Stimulated activated CD8-positive, alpha-beta memory T cell treated with anti-CD3 and anti-CD28 coated beads, Interleukin-4, amount 100 ng/mL, for 4 hours (primary cell): ENCODE data around the gene APRT.

Experiments used
- DNase-seq, 2 donors: peaks; one replicate each; pipeline ENCODE4 v3.0.0-alpha.2; 2020; ENCODE audit warnings: low read depth in 2 of 2, low spot score in 1 of 2

The APRT gene, protein sequence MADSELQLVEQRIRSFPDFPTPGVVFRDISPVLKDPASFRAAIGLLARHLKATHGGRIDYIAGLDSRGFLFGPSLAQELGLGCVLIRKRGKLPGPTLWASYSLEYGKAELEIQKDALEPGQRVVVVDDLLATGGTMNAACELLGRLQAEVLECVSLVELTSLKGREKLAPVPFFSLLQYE

DNA sequence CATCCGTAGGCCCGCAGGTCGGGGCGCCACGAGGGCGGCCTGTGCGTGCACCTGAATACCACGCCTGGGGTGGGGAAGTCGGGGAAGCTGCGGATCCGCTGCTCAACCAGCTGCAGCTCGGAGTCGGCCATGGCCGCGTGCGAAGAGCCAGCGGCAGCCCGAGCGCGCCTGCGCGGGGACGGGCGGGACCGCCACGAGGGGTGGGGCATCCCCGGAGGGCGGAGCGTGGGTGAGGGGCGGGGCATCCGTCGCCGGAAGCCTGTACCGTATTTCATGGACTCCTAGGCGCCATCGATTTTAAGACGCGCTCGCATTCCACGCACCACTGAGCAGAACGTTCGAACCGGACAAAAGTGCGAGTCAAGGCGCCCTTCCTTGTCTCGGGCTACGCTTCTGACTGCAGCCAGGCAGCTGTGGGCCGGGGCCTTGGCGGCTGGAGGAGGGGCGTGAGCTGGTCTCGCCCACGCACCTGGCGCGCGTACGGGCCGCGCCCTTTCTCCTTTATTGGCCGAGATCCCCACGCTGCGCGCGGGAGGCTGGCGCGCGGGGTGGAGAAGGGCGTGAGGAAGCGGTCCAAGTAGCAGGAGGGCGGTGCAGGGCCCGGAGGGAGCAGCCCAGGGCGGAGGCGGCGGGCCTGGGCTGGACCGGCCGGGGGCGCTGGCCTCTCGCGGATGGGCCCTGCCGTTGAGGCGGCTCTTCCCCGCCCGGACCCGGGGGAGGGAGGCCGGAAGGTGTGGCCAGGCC, at the start of gene APRT:
APRT (minus strand) TSS at position 160 of the 744 bp plus-strand sequence; CDS start at position 131, 29 bp downstream.
- peak; percentile 93 to 94 for DNase-seq

DNA sequence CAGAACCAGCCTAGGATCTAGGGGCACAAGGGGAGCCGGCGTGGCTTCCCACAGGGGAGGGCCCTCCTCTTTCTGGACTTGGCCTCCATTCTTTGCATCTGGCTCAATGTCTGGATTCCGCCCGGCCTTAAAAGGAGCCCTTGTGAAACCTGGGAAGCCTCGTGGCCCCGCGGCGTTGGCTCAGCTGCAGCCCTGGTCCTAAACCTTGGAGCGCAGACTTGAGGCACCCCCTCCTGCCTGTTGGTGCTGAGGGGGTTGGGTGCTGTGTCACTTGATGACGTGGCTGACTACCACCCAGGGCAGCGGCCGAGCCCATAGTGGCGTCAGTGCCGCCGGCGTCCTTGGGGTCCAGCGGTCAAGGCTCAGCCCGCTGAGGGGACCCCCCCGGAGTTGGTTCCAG, 49.6 kb upstream of the APRT start:
- no peak for DNase-seq

DNA sequence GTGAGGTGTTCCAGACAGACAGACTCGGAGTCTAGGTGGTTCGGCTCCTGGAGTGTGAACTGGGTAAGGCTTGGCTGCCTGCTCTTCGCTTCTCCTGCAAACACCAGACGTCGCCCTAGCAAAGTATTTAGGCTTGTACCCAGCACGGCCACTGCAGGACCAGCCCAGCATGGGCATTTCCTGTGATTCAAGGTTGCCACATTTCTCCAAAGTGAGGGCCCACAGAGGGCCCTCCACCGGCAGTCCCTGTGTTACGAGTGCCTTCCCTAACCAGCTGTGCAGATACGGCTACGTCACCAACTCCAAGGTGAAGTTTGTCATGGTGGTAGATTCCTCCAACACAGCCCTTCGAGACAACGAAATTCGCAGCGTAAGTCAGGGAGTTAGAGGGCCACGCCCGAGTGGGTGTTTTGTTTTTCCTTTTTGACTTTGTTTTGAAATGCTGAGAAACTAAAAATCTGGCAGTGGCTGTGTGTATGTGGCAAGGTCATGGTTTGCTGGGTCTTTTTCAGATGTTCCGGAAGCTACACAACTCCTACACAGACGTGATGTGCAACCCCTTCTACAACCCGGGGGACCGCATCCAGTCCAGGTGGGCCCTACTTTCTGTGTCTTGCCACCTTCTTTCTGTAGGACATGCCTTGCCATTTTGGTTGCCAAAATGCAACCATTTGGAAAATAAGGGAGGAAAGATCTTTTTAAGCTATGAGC, 47.8 kb upstream of the APRT start:
- no peak for DNase-seq

- peak; percentile 38 to 55 for DNase-seq
Observed at GRCh38 chr16:88857728-88858339, 46.1 kb upstream of the APRT start.

DNA sequence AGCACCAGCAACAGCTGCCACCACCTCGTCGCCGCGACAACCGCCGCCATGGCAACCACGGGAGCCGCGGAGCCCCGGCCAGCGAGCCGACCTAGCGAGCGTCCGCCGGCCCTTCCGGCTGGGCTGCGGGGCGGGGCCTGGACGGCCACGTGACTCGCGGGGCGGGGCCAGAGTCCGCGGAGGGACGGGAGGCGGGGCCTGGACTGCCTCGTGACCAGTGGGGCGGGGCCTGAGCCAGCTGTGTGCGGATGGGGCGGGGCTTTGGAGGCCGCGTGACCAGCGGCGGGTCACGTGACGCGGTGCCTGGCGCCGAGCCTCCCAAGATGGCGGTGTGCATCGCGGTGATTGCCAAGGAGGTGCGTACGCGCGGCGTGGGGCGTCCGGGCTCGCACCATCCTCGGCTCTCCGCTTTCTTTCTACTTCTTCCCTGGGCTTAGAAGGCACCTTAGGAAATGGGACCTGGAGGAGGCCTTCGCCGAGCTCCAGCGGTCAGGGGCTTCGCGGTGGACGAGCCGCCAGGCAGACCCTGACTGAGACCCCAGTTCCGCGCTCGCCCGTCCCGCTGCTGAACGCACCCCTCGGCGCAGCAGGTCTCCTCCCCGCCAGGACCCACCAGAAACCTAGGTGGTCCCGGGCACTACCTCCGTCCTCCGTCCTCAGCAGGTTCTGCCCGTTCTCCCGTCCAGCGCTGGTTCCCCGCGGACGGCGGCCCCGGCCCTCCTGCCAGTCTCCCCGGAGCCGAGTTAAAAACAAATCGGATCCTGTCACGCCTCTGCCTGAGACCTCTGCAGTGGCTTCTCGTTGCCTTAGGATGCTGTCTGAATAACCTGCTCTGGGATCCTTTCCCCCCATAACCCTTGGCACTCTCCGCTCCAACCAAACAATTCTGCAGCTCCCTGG, 45.4 kb upstream of the APRT start, which contains the start of the genes GALNS and TRAPPC2L:
GALNS (minus strand) TSS at position 120 of the 900 bp plus-strand sequence; CDS start at position 50, 70 bp downstream.
TRAPPC2L (plus strand) TSS at position 300 of the 900 bp plus-strand sequence; CDS start at position 324, 24 bp downstream.
- peak; percentile 97 to 99 for DNase-seq

DNA sequence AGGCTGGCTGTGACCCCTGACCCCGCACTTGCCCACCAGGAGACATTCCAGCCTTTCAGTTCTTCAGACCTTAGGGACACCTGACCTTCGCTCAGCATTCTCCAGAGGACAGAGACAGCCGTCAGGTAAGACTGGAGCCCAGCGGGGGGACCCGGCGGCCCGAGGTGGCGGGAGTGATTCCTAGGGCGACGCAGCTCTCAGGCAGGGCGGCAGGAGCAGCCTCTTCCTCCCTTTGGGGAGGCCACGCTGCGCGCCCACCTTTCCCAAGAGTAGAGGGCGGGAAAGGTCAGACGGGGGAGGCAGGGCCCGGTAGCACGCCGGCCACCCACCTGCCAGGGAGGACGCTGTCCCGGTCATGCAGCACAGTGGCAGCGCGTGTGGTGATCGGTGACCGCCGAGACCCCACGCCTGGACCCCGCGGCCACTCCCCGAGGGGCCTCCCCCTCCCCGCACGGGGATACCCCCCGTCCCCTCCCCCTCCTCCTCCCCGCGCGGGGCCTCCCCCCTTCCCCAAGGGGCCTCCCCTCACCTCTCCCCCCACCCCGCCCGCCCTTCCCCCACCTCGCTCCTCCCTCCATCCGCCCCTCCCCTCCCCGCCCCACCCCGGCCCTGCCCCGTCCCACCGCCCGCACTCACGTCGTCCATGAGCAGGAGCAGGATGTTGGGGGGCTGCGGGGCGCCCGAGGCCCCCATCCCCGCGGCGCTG, 44.5 kb upstream of the APRT start:
- DNase-seq, result no peak

- no peak for DNase-seq
Observed at GRCh38 chr16:88855736-88856121, 44.0 kb upstream of the APRT start.

DNA sequence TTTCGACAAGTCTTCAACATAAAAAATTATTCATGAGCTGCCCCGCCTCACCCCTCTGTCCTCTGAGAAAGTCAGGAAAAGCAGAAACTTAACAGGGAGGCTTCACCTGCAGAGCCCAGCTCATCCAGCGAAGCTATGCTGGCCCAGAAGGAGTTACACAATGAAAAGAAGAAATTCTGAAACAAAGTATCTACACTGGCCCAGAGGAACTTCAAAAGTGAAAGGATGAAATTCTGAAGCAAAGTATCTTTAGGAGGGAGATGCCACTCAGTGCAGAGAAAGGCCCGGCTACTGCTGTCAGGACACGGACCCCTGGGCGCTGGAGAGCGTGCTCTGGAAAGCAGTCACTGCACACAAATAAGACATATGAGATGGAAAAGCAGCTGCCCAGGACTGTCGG, 43.4 kb upstream of the APRT start:
- DNase-seq, result no peak

DNA sequence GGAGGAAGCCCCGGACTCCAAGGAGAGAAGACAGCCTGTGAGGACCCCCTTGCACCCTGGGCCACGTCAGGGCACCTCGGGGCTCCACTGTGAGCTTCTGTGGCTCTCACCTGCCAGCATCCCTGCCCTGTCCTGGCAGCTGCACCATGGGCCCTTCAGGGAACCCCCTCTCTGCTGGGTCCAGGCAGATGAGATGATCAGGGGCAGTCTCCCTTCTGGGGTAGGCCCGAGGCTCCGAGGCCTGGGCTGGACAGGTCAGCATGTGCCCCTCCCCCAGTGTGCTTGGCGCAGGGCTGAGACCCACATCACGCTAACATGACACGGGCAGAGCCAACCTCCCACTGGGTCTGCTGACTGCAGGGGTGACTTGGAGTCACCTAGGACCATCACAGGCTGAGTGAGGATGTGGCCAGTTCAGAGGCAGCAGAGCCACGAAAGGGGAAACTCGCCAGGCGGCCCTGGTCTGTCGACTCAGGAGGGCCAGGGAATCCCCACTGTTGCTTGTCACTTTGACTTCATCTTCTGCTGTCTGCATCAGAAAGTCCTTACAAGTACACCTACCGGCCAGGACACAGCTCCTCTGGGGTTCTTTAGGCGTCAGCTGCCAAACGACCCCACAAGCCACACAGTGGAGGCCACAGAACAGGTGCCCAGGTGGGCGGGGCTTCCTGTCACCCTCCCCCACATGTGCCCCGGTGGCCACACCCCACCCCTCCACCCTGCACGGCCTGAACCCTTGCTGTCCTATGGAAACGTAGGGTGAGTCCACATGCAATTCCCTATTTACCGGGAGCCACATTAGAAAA, 42.8 kb upstream of the APRT start:
- no peak for DNase-seq

DNA sequence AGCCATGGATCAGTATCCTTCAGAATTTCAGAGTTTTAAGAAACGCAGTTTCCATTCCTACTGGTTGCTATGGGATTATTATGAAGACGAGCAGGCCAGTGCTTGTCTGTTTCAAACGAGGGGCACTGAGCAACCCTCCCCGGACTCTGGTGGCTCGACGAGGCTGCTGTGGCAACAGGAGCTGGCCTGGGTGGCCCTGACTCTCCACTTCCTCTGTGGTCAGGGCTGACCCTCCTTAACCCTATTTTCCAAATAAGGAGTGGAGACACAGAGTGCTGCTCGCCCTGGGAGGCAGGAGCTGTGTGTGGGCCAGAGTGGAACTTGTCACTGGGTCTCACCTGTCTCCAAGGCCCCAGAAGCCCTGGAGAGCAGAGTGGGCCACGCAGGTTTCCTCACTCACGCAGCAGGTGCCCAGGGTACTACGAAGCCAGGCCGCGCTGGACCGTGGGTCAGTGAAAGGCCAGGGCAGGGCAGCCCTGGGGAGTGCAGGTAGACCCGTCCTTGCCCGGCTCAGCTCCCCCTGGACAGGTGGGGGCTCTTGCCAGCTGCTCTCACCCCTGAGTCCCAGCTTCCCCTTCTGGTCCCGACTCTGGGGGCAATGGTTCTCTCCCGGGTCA, 41.7 kb upstream of the APRT start:
- DNase-seq, result no peak

GRCh38 chr16:88851616-88852015, 39.9 kb upstream of the APRT start:
- DNase-seq, result no peak

DNA sequence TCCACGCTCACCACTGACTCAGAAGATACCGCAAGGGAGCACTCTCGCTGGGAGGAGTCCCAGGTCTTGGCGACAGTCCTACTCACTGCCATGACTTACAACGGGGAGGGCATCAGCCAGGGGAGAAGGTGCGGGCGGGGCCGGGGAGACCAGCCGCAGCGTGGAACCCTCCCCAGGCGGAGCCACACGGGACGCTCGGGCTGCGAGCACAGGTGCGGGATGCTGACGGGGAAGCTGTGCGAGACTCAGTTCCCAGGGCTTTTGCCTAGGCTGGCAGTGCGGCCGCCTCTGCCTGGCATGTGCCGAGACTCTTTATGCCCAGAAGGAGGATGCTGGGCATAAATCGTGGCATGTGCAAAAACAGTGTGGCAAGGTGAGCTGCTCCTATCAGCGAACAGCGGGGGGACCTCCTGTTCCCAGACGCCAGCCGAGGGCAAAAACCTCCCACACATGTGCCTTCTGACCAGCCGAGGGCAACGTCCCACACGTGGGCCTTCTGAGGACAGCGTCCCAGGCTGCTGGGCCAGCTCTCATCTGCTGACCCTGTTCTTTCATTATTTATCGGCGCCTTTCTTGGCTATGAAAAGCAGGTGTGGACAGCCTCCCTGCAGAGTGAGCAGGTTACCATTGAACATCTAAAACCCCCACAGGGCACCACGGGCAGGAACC, 38.9 kb upstream of the APRT start:
- no peak for DNase-seq

DNA sequence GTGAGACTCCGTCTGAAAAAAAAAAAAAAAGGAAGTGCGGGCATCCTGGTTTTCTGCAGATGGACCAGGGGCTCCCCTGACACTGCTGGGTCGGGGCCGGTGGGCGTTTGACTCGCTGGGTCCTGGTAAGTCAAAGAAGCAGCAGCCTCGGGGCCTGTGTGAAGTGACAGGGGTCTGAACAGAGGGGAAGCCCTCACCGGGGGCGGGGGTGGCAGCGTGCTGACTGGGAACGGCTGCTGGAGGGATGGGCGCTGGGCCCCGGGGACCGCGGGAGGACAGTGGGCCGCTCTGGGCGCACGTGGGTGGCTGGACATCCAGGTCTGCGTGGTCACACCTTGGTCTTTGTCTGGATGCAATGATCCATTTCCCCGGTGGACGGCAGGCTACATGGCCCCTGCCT, 36.8 kb upstream of the APRT start:
- DNase-seq, result no peak

- no peak for DNase-seq
Observed at GRCh38 chr16:88847654-88848053, 35.9 kb upstream of the APRT start.

GRCh38 chr16:88846088-88846487, 34.4 kb upstream of the APRT start:
- no peak for DNase-seq

DNA sequence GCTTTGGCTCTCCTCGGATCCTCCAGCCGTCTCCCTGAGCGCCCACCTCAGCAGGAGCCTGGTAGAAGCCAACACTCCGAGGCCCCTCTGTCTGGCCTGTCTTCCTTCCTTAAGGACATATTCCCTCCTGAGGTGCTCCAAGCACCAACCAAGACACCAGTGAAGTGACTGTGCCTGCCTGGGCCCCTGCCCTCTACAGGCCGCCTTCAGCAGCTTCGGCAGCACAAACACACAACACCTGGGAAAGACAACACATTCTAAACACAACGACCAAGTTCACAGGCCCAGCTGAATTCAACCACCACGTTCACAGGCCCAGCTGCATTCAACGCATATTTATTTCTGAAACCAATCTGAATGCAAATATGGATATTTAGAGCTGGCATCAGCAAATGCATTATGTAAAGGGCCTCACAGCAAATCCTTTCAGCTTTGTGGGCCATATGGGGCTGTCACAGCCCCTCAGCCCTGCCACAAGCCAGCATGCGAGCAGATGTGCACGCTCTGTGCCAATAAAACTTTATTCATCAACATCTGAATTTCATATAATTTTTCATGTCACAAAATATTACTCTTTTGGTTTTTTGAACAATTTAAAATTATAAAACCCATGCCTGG, 32.8 kb upstream of the APRT start:
- DNase-seq, result no peak

DNA sequence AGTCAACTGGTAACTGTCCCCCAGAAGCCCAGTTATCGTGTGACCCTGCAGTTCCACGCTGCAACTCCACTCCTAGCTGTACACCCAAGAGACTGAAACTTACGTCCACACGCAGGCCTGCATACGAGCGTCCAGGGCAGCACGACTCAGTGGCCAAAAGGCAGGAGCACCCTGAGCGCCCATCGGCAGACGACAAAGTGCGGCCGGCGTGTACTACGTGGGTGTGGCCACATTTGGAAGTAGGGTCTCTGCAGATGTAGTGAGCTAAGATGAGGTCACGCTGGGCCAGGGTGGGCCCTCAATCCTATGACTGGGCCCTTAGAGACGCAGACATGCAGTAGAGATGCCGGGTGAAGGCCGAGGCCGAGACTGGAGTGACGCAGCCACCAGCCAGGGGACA, 31.5 kb upstream of the APRT start:
- no peak for DNase-seq

- DNase-seq, result no peak
Observed at GRCh38 chr16:88842806-88843205, 31.1 kb upstream of the APRT start.
